ENCODE data around the gene TNFRSF17.

GRCh38 chr16:12009922-12010321, 44.9 kb downstream of the TNFRSF17 start:
- TF ChIP-seq POLR2A (IDR thresholded peaks at IDR 0.05) = no peak
- TF ChIP-seq, protein P1, sequence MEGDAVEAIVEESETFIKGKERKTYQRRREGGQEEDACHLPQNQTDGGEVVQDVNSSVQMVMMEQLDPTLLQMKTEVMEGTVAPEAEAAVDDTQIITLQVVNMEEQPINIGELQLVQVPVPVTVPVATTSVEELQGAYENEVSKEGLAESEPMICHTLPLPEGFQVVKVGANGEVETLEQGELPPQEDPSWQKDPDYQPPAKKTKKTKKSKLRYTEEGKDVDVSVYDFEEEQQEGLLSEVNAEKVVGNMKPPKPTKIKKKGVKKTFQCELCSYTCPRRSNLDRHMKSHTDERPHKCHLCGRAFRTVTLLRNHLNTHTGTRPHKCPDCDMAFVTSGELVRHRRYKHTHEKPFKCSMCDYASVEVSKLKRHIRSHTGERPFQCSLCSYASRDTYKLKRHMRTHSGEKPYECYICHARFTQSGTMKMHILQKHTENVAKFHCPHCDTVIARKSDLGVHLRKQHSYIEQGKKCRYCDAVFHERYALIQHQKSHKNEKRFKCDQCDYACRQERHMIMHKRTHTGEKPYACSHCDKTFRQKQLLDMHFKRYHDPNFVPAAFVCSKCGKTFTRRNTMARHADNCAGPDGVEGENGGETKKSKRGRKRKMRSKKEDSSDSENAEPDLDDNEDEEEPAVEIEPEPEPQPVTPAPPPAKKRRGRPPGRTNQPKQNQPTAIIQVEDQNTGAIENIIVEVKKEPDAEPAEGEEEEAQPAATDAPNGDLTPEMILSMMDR (IDR thresholded peaks at IDR 0.05) = no peak
